NCI-H82 treated with DMSO at 0.1 percent for 48 hours (cell line): Measurements from ENCODE around the gene PBX4.
A peak's percentile ranks its signal among the peaks of the same experiment; 100 is the strongest.

Source experiments
- DNase-seq: peaks from one replicate; lab custom pipeline; 2025; ENCODE audit not compliant: unreplicated experiment; lab: John Stamatoyannopoulos, UW

The PBX4 gene

GRCh38 chr19:19649580-19649995 is 31.1 kb upstream of the PBX4 start:
- DNase-seq, result no peak

GRCh38 chr19:19649155-19649554 is 30.7 kb upstream of the PBX4 start:
- DNase-seq, result no peak

GRCh38 chr19:19647037-19647835 is 28.7 kb upstream of the PBX4 start:
- no peak for DNase-seq

GRCh38 chr19:19645233-19645870 is 26.9 kb upstream of the PBX4 start:
- no peak for DNase-seq

GRCh38 chr19:19644054-19644388 is 25.5 kb upstream of the PBX4 start:
- DNase-seq, result no peak

- peak; percentile 56 for DNase-seq
Observed at GRCh38 chr19:19643158-19644053, 24.9 kb upstream of the PBX4 start, which contains the start of gene GMIP. TSS of gene GMIP (minus strand) at chr19:19643657. CDS start at chr19:19643529, 128 bp downstream.

- no peak for DNase-seq
Observed at GRCh38 chr19:19642506-19643157, 24.1 kb upstream of the PBX4 start.

- no peak for DNase-seq
Observed at GRCh38 chr19:19637523-19638251, 19.2 kb upstream of the PBX4 start.

GRCh38 chr19:19637186-19637522 is 18.7 kb upstream of the PBX4 start:
- DNase-seq, result no peak

GRCh38 chr19:19636573-19637185 is 18.2 kb upstream of the PBX4 start:
- DNase-seq, result no peak

- DNase-seq, result no peak
Observed at GRCh38 chr19:19635313-19635702, 16.8 kb upstream of the PBX4 start.

- DNase-seq, result no peak
Observed at GRCh38 chr19:19634516-19635312, 16.2 kb upstream of the PBX4 start.

GRCh38 chr19:19633711-19634515 is 15.4 kb upstream of the PBX4 start:
- DNase-seq, result no peak

GRCh38 chr19:19632661-19633060 is 14.2 kb upstream of the PBX4 start:
- no peak for DNase-seq

GRCh38 chr19:19631346-19631745 is 12.9 kb upstream of the PBX4 start:
- DNase-seq, result no peak

GRCh38 chr19:19630426-19630825 is 11.9 kb upstream of the PBX4 start:
- no peak for DNase-seq

GRCh38 chr19:19630062-19630414 is 11.6 kb upstream of the PBX4 start:
- DNase-seq, result no peak

- peak; percentile 64 for DNase-seq
Observed at GRCh38 chr19:19628501-19629134, 10.1 kb upstream of the PBX4 start.
